ENCODE measurements around the gene LGALS1.
A peak's percentile ranks its signal among the peaks of the same experiment; 100 is the strongest.
"Not testable (repeated sequence)": the region's sequence is repeated elsewhere in the genome, so short reads cannot be mapped to it uniquely, and the experiment has no call there.

LGALS1 gene

GRCh38 chr22:37690407-37690806 lies 15.0 kb downstream of the LGALS1 start:
- no peak for DNase-seq (ENCODE audit: low spot score)

- no peak for DNase-seq (ENCODE audit: low spot score)
Measured at GRCh38 chr22:37690901-37691504, 15.6 kb downstream of the LGALS1 start.

- DNase-seq (ENCODE audit: low spot score), result no peak
Measured at GRCh38 chr22:37692627-37693285, 17.3 kb downstream of the LGALS1 start.

GRCh38 chr22:37694131-37694530 lies 18.7 kb downstream of the LGALS1 start:
- DNase-seq (ENCODE audit: low spot score), result not testable (repeated sequence)

GRCh38 chr22:37696260-37696656 lies 20.8 kb downstream of the LGALS1 start:
- DNase-seq (ENCODE audit: low spot score), result not testable (repeated sequence)

- DNase-seq (ENCODE audit: low spot score), result peak; percentile 98
Measured at GRCh38 chr22:37696657-37697537, 21.5 kb downstream of the LGALS1 start, which contains the start of gene TRIOBP. Gene TRIOBP, plus strand, starts transcription at chr22:37697048. Its CDS starts 4,318 bp downstream, at chr22:37701366.

GRCh38 chr22:37697538-37697835 lies 22.1 kb downstream of the LGALS1 start:
- no peak for DNase-seq (ENCODE audit: low spot score)

GRCh38 chr22:37701141-37701786 lies 25.8 kb downstream of the LGALS1 start:
- no peak for DNase-seq (ENCODE audit: low spot score)

- DNase-seq (ENCODE audit: low spot score), result no peak
Measured at GRCh38 chr22:37703906-37704305, 28.5 kb downstream of the LGALS1 start.

GRCh38 chr22:37704645-37705044 lies 29.2 kb downstream of the LGALS1 start:
- DNase-seq (ENCODE audit: low spot score), result no peak

GRCh38 chr22:37705205-37705604 lies 29.8 kb downstream of the LGALS1 start:
- no peak for DNase-seq (ENCODE audit: low spot score)

GRCh38 chr22:37708580-37709444 lies 33.4 kb downstream of the LGALS1 start:
- DNase-seq (ENCODE audit: low spot score), result no peak

GRCh38 chr22:37709445-37709765 lies 34.0 kb downstream of the LGALS1 start:
- DNase-seq (ENCODE audit: low spot score), result no peak

- DNase-seq (ENCODE audit: low spot score), result no peak
Measured at GRCh38 chr22:37710675-37711074, 35.2 kb downstream of the LGALS1 start.

- DNase-seq (ENCODE audit: low spot score), result no peak
Measured at GRCh38 chr22:37711490-37711889, 36.1 kb downstream of the LGALS1 start.

GRCh38 chr22:37713761-37714160 lies 38.3 kb downstream of the LGALS1 start:
- no peak for DNase-seq (ENCODE audit: low spot score)

GRCh38 chr22:37714634-37715033 lies 39.2 kb downstream of the LGALS1 start:
- no peak for DNase-seq (ENCODE audit: low spot score)

GRCh38 chr22:37715760-37716159 lies 40.3 kb downstream of the LGALS1 start:
- no peak for DNase-seq (ENCODE audit: low spot score)

GRCh38 chr22:37716708-37717107 lies 41.3 kb downstream of the LGALS1 start:
- DNase-seq (ENCODE audit: low spot score), result no peak

GRCh38 chr22:37717235-37717634 lies 41.8 kb downstream of the LGALS1 start:
- not testable (repeated sequence) for DNase-seq (ENCODE audit: low spot score)

GRCh38 chr22:37717746-37718305 lies 42.4 kb downstream of the LGALS1 start:
- not testable (repeated sequence) for DNase-seq (ENCODE audit: low spot score)
